ENCODE data around the gene SLX4.
"Not testable (repeated sequence)": the region's sequence is repeated elsewhere in the genome, so short reads cannot be mapped to it uniquely, and the experiment has no call there.

The SLX4 gene

DNA sequence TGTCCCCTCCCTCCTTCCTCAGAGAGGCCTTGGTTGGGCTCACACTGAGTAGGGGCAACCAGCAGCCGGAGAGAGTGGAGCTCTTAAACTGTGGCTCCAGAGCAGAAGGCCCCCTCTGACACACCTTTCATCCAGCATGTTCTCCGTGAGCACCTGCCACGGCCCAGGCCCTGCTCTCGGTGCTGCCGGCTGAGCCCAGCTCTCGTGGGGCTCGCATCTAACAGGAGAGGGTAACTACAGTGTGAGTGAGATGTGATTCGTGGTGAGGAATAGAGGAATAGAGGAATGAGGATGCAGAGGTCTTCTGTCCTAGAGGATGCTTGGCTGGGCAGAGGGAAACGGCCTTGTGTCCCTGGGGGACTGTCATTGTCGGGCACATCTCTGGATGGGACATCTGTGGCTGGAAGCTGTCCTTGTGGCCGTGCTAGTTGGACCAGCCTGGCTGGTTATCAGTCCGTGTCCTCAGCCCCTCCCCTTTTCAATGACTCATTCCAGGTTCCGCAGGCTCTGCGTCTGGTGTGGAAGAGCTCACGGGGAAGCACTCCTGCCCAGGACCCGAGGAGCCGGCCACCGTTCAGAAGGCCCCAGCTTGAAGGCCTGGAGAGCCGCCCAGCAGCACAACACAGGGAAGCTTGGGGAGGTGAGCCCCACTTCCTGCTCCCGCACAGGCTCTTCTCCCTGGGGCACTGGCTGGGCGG lies 31.1 kb upstream of the SLX4 start:
- no peak for DNase-seq (ENCODE audit: low read depth in 2 of 2)

DNA sequence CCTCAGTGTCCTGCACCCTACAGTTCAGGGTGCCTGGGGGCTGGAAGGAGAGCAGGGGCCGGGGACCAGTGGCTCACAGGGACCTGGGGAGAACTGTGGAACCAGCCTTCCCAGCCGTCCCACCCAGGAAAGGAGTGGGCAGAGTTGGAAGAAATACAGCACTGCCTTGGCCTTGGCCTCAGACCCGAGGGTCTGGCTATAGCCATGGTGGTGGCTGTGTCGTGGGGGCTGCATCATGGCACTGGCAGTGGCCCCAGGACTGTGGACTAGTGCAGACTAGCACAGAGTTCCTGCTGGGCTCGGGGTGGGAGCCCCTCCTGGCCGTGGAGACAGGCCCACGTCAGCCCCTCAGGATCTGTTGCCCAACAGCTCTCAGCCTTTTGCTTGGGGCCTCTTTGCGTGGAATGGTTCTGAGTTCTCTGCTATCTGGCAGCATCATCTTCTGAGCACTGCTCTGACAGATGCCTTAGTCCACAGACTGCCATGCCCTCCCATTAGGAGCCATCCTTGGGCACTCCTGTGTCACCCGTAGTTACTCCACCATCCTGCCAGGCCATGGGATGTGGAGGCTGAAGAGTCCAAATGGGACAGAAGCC lies 30.5 kb upstream of the SLX4 start:
- DNase-seq (ENCODE audit: low read depth in 2 of 2) = no peak

DNA sequence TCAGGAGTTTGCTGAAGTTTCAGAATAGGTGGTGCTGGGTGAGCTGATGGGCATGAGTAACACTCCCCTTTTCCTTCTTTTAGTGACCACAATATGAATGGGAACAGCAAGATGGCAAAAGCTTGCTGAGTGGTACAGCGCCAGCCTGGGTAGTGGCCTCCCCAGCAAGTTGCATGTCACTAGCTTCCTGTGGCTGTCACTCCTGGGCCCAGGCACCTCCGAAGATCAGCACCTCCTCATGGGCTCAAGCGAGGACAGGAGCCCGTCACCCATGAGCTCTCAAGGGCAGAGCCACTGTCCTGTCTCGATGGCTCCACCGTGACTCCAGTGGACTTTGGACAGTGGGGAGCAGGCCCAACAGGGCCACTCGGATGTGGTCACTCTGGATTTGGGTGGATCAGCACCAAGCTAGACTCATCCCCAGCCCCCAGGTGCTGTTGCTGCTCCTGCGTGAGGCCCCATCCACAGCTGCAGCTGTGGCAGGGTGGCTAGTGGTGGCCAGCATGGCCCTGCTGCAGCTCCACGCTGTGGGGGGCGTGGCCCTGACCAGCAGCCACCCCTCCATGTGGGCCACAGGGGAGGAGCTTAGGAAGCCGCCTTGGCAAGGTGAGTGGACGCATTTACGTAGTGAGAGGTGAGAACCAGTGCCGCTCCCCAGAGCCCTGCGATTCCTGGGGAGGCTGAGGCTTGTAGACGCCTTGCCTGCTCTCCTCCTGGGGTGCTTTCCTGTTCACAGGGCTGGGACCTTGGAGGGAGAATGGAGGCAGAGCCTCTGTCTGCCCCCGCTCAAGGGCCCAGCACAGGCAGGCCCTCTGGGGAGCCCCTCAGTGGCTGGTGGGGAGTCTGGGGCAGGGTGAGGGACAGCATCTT lies 29.5 kb upstream of the SLX4 start:
- DNase-seq (ENCODE audit: low read depth in 2 of 2) = no peak

DNA sequence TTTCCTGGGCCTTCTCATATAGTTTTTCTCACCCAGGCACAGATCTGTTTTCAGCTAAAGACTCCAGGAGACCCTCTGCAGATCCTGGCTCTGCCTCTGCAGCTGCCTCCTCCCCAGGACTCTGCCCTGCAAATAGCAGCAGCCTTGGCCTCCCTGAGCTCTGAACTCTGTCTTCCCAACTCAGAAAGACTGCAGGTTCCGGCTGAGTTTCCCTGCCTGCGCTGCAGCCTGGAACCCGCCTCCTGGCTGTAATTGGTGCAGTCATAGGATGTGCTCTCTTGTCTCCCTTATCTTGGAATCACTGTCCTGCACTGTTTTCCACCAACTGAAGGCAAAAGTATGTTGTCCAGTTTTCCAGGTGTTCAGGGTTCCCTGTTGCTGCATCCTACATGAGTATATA lies 28.8 kb upstream of the SLX4 start:
- DNase-seq (ENCODE audit: low read depth in 2 of 2) = no peak

DNA sequence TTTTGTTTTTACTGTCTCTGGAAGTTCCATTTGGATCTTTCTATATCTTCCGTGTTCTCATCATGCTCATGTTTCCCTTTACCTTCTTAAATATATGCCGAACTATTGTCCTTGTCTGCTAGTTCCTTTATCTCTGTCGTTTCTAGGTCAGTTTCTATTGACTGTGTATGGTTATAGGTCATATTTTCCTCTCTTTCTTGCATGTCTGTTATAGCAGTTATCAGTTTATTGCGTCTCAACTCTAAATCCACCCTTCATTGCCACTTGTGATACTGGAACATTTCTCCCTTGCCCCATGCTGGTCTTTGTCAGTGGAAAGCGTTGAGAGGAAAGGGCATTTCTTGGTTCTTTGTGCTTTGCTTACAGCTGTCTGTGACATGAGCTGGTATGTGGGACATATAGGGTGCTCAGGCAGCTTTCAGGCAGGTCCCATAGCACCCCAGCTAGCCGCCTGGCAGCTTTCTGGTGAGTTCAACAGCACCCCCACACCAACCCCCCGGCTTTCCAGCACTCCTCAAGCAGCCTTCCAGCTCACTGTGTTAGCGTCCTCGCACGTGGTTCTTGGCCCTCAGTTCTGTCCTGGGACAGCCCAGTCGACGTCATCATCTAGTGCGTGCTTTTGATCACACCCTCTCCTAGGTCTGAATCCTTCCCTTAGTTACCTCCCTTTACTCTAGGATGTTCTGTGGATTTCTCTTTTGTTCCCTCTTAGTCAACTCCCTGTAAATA lies 27.7 kb upstream of the SLX4 start:
- DNase-seq (ENCODE audit: low read depth in 2 of 2) = no peak

DNA sequence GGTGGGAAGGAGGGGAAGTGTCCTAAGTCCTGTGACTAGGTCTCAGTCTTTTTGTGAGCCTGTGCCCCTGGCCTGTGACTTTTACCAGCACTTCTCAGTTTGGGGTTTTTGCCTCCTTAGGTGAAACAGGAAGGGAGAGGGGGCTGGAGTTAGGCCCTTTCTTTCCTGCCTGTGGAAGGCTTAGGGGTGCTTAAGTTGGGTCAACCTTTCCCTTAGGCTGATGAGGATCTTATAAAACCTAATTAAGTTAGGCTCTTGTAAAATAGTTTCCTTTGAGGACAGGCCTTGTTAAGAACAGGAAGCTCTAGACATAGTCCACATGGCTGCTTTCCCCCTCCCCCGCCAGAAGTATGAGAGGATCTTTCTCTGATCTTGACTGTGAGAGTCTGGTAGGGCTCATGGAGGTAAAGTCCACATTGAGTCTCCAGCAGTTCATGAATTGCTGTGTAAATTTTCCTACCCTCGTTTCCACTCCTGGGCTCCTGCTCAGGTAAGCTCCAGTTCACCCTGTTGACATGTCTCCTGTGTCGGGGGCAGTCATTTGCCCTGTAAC lies 26.0 kb upstream of the SLX4 start:
- DNase-seq (ENCODE audit: low read depth in 2 of 2) = peak in 1 of 2 donors; percentile 12

DNA sequence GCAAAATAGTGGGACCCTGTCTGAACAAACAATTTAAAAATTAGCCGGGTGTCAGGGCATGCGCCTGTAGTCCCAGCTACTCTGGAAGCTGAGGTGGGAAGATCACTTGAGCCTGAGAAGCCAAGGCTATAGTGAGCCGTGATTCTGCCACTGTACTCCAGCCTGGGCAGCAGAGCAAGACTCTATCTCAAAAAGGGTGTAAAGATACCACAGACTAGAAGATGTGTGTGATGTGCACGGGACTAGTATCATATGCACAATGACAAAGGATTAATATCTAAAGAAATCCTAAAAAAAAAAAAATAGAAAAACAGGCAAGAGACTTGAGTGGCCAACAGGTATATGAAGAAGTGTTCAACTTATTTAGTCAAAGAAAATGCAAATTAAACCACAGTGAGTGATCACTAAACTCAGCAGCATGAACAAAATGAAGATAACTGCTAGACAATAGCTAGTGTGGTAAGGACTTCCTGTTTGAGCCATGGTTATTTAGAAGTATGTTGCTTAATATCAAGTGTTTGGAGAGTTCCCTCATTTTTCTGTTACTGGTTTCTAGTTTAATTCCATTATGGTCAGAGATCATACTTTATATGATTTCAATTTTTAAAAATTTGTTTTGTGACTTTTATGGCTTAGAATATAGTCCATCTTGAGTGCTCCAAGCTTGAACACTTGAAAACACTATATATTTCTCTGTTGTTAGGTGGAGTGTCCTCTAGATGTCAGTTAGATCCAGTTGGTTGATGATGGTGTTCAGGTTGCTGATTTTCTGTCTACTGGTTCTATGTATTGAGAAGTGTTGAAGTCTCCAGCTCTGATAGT lies 14.7 kb upstream of the SLX4 start:
- no peak for DNase-seq (ENCODE audit: low read depth in 2 of 2)

DNA sequence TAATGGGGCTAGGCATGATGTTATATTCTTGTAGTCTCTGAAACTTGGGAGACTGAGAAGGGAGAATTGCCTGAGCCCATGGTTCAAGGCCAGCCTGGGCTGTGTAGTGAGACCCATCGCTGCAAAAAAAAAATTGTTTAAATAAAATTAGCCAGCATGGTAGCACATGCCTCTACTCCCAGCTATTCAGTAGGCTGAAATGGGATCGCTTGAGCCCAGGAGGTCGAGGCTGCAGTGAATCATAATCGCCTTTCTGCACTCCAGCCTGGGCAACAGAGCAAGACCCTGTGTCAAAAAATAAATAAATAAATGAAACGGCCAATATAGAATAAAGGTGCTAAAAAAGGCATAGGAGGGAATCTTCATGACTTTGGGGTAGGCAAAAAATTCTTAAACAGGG lies 13.9 kb upstream of the SLX4 start:
- DNase-seq (ENCODE audit: low read depth in 2 of 2) = no peak

DNA sequence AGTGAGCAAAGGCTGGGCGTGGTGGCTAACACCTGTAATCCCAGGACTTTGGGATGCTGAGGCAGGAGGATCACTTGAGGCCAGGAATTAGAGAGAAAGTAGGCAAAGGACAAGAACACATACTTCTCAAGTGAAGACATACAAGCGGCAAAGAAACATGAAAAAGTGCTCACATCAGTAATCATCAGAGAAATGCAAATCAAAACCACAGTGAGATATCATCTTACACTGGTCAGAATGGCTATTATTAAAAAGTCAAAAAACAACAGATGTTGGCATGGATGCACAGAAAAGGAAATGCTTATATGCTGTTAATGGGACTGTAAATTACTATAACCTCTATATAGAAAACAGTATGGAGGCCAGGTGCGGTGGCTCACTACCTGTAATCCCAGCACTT lies 12.2 kb upstream of the SLX4 start:
- DNase-seq (ENCODE audit: low read depth in 2 of 2) = no peak

DNA sequence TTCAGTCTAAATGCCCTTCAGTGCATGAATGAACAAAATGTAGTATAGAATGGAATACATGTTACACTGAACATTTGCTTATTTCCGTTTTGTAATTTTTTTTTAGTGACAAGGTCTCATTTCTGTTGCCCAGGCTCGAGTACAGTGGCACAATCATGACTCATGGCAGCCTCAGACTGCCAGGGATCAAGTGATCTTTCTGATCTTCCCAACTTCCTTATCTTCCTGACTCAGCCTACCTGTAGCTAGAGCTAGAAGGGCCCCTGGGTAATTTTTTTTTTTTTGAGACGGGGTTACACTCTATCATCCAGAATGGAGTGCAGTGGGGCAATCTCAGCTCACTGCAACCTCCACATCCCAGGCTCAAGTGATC lies 7.3 kb upstream of the SLX4 start:
- no peak for DNase-seq (ENCODE audit: low read depth in 2 of 2)

DNA sequence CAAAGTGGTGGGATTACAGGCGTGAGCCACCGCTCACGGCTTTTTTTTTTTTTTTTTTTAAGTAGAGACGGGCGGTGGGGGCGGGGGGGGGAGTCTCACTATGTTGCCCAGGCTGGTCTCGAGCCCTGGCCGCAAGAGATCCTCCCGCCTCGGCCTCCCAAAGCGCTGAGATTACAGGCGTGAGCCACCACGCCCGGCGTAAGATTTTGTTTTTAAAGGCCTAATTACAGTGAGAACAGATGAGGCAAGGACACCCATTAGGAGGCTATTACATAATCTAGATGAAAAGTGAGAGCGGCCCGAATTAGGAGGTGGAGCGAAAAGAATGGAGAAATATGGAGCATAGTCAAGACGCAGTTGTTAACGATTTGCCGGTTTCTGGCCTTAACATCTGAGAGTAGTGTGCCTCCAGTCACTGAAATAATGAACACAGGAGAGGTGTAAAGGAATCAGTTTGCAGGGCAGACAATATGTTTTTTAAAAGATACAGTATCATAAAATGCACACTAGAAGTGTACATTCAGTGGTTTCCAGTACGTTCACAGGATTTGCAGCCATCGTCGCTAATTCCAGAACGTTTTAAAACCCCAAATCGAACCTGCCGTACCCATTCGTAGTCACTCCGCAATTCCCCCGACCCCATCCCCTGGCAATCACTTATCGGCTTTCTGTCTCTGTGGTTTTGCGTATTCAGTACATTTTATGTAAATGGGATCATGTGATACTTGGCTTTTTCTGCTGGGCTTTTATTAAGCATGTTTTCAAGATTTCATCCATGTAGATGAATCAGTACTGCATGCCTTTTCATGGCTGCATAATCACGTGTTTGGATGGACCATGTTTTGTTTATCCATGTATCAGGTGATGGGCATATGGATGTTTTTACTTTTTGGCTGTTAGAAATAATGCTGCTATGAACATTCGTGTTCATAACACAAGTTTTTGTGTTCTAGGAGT lies 1.4 kb upstream of the SLX4 start:
- DNase-seq (ENCODE audit: low read depth in 2 of 2) = no peak

DNA sequence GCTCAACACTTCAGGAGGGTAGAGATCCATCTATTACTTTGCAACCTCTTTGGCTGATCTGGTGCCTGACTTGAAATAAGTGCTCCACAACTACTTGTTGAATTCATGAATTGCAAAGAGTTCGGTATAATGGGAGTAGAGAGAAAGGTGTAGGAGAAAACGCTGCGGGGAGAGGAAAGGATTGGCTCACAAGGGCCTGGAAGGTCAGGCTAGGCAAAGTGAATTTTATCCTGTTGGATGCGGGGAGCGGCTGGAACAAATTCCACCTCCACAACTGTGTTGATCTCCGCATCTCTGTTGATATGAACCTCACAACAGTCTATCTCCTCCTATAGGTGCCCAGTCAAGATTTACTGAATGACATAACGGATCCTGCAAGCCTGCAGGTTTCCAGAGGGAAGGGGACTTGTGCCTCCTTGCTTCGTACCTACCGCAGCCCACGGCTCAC lies 684 bp downstream of the SLX4 start:
- no peak for DNase-seq (ENCODE audit: low read depth in 2 of 2)

DNA sequence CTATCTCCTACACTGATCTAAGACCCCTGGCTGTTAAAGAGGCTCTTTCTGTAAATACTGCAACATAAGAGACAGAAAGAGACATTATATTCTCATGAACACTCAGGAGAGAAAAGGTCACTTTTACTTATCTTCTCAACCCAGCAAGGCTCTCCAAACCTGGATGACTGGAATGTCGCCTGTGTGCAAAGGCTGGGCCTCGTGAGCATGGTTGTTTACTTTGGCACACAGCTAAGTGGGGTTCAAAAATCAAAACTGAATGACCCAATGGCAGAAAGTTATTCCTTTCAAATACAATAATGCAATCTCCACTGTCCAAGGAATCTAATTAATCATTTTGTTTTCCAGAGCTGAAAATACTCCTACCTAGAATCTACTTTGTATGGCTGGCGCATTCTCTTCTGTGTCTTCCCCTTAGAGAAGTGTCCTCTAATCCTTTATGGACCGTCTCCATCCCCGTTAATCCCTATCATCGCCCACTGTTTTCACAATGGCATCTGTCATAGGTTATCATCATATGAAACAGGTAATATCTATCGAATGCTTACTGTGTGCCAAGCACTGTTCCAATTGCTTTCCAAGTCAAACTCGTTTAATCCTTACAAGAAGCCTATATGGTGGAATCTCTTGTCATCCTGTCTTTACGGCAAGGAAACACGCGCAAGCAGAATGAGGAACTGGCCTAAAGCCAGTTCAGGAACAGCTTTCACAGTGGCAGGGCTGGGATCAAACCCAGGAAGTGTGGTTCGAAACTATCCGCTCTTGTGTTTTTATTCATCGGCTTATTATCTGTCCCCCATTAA lies 1.3 kb downstream of the SLX4 start:
- no peak for DNase-seq (ENCODE audit: low read depth in 2 of 2)

DNA sequence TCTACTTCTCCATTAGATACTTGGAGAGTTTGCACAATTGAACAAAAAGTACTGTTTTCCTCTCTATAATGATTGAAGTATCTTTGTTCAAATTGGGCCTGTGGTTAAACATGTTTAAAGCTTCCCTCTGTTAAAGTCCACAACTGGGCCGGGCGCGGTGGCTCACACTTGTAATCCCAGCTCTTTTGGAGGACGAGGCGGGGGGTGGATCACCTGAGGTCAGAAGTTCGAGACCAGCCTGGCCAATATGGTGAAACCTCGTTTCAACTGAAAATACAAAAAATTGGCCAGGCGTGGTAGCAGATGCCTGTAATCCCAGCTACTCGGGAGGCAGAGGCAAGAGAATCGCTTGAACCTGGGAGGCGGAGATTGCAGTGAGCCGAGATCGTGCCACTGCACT lies 2.4 kb downstream of the SLX4 start:
- not testable (repeated sequence) for DNase-seq (ENCODE audit: low read depth in 2 of 2)

DNA sequence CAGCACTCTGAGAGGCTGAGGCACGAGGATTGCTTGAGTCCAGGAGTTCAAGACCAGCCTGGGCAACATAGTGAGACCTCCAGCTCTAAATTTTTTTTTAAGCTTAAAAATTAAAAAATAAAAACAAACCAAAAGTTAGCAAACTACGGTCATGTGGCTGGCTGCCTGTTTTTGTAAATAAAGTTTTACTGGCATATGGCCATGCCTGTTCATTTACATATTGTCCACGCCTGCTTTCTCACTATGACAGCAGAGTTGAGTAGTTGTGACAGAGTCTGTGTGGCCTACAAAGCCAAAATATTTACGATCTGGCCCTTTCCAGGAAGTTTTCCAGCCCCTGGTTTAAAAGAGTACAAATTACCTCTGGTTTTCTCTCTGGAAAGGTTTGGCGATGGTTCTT lies 3.3 kb downstream of the SLX4 start:
- DNase-seq (ENCODE audit: low read depth in 2 of 2) = no peak

DNA sequence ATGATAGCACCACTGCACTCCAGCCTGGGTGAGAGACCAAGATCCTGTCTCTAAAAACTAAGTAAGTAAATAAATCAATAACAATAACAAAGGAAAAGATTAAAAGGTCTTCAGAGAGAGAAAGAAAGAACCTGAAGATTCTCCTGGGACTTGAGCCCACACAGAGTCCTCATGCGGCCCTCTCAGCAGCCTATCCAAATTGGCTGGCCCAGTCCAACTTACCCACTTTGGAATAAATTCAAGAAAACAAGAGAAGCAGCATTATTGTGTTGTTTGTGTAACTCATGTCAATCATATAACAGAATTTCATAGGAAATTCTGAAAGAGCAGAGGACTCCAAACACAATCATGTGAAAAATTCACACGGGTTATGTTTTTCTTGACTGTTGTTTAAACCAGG lies 3.8 kb downstream of the SLX4 start:
- DNase-seq (ENCODE audit: low read depth in 2 of 2) = no peak

DNA sequence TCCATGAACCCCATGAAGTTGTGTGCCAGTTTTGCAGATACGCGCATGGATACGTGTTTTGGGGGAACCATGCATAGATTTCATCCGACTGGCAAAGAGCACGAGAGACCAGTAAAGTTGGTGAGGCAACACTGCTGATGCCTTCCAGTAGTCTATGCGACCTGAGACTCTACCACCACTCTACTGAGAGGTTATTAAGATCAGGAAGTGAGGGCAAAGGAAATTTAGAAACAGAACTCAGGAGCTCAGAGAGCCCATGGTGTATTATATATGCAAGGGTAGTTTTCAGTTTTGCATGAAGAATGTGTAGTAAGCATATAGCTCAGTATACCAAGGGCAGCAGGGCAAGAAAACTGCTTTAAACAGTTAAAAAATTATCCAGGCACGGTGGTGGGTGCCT lies 4.2 kb downstream of the SLX4 start:
- no peak for DNase-seq (ENCODE audit: low read depth in 2 of 2)

DNA sequence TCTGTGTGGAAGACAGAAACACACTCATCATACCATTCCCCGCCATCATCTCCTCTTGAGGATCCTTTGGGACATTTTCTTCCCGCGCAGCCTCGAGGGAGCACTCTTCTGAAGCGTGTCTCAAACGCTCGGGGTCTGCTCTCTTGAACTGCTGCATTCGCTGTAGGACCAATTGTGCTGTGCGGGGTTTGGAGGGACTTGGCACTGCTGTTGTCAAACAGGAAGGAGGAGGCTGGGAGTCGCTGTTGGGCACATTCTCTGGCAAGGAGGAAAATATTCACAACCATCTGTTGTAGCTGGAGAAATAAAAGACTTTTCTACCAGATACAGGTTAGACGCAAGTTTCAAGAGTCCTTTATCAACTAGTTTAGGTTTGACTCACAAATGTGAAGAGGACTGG lies 5.0 kb downstream of the SLX4 start:
- no peak for DNase-seq (ENCODE audit: low read depth in 2 of 2)

DNA sequence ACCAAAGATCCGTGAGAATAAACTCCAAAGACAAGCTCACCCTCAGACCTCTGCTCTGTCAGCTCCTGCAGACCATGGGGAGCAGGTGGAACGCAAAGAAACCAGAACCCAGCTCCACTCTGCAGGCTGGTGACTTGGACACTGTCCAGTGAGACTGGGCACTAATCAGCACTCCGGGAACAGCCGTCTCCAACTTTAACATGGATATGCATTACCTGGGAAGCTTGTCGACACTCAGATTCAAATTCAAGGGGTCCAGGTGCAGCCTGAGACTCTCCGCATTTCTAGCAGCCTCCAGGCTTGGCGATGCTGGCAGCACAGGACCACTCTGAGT lies 9.1 kb downstream of the SLX4 start:
- DNase-seq (ENCODE audit: low read depth in 2 of 2) = no peak
